GM10847 (cell line): Measurements from ENCODE around the gene RIPK4.

ENCODE experiments used
- POLR2A ChIP-seq: IDR thresholded peaks from 2 replicates; pipeline ENCODE4 v1.6.1; 2011; ENCODE audit not compliant: insufficient read length; ENCODE audit errors: extremely low read depth

RIPK4 gene

GRCh38 chr21:41765973-41766882 lies 624 bp downstream of the RIPK4 start:
- no peak for TF ChIP-seq POLR2A

GRCh38 chr21:41765420-41765821 lies 1.4 kb downstream of the RIPK4 start:
- TF ChIP-seq POLR2A: no peak

DNA sequence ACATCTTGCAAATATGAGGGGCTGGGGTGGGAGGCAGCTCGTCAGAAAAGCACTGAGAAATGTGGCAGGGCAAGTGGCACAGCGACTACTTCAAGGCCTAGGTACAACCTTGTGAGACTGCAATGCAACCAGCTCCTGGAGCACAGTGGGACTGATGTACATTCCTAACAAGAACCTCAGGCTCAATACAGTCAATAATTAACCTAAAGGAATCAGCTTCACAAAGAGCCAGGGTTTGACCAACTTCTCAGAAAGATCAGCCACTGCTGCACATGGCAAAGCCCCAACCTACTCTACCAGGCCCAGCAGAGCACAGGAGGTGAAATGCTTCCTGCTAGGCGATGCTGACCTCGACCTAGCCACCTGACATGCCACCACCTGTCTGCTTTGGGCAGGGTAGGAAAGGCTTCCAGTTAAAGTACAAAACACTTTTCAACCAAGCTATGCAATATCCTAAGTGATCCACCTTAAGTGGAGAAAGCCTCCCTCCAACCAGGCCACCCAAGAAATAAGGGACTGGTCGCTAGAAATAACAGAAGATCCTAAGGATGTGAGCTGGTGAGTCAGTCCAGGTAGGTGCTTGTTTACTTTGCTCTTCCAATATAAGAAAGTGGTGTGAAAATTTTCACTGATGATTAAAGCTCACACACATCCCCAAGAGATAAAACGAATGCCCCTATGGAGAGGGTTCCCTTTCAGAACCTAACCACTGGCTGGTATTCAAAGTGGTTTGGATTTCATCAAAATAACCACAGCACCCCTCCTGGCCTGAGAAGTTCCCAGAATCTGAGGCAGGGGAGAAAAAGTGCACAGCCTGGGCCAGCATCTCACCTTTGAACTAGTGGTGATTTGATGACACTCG lies 2.1 kb downstream of the RIPK4 start:
- no peak for TF ChIP-seq POLR2A

GRCh38 chr21:41763996-41764395 lies 2.9 kb downstream of the RIPK4 start:
- TF ChIP-seq POLR2A: no peak

DNA sequence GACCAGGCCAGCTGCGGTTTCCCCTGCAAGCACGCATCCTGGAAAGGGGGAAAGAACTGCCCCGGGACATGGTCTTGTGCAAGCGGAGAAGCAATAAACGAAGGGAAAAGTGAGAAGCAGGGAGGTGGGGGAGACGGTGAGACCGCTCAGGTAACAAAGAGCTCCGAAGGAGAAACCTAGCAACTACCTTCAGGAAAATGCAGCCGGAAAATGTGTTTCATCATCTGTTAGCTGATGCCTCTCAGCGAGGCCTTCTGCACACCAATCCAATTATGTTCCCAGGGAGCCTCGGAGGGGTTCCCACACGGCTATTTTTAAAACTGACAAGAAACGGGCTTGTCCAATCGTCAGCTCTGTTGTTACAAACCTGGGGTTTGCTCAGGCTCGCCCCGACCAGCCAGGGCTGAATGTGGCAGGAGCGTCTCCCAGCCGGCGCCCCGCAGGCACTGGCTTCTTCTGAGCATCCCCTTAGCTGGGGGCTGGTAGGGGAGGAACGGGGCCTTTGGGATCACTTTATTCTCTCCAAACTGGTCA lies 3.4 kb downstream of the RIPK4 start:
- TF ChIP-seq POLR2A: no peak

DNA sequence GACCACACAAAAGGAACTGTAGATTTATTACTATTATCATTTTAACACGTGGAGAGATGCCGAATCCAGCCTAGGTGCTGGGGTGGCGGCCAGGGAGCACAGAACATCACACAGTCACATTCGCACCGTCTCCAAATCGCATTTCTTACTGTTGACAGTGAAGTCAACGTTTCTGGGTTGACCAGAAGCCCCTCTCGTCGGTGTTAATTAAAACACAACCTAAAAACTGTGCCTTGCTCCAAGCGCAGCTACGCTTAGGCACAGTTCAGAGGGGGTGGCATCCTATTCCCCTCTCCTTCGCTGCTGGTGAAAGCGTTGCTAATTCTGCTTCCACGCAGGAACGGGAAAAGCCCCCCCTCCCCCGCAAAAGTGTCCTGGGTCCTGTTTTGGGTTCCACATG lies 4.1 kb downstream of the RIPK4 start:
- TF ChIP-seq POLR2A: no peak

GRCh38 chr21:41761934-41762635 lies 4.8 kb downstream of the RIPK4 start:
- no peak for TF ChIP-seq POLR2A

DNA sequence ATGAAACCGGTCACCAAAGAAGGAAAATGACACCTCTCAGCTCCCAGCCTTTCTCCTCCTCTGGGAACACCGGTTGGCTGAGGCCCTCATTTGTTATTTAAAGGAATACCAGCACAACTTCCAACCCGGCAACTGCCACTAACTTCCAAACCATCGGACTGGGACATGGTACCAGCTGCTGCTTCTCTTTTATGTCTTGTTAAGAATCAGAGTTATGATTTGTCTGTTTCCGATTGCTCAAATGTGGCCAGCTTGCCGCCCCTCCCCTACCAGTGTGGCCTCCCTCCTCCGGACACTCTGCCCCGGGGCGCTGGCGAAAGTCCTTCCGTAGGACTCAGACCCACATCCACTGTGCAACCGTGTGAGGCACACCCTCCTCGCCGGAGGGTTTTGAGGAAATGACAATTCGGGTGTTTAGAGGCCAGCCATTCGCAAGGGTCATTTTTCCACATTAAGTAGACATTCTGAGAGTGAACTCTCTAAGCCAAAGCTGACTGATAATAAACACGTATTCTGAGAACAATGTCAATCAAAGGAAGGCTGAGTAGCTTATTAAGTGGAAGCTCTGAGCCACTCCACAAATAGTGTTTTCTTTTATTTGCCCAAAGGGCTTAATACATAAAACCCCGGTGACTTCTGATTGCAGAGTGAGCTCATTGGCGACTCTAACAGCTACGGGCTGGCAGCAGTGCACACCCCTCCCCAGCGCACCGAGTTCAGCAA lies 5.5 kb downstream of the RIPK4 start:
- no peak for TF ChIP-seq POLR2A

DNA sequence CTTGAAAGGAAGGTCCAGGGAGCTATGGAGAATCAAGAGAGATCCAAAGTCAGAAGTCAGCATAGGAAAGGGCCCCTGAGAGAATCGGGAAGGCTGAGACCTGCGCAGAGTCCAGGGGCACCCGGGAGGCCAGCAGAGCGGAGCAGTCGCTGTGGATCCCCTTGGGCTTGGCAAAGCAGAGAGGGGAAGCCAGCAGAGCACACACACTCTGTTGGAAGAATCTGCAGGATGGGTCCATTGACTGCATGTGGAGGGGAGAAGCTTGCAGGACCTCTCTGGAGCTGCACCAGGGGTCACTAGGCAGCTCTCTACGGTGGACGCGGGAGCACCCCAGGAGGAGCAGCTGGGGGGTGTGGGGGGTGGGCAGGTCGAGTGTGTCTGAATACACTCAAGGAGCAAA lies 6.4 kb downstream of the RIPK4 start:
- TF ChIP-seq POLR2A: no peak

GRCh38 chr21:41759926-41760325 lies 6.9 kb downstream of the RIPK4 start:
- no peak for TF ChIP-seq POLR2A

GRCh38 chr21:41759214-41759840 lies 7.5 kb downstream of the RIPK4 start:
- TF ChIP-seq POLR2A: no peak

- no peak for TF ChIP-seq POLR2A
Measured at GRCh38 chr21:41758550-41758949, 8.3 kb downstream of the RIPK4 start.

GRCh38 chr21:41755934-41756773 lies 10.7 kb downstream of the RIPK4 start:
- TF ChIP-seq POLR2A: no peak
